T-helper 2 cell (primary cell): Measurements from ENCODE around the gene BCAS3.
"Not testable (repeated sequence)": the region's sequence is repeated elsewhere in the genome, so short reads cannot be mapped to it uniquely, and the experiment has no call there.

Source experiments
- DNase-seq, 5 experiments: peaks; one replicate each; pipeline versions ENCODE4 v3.0.0 to v3.0.0-alpha.2; 2012 to 2022

The BCAS3 gene

GRCh38 chr17:60944751-60945150, 267.1 kb downstream of the BCAS3 start:
- no peak for DNase-seq

GRCh38 chr17:60947100-60947499, 269.4 kb downstream of the BCAS3 start:
- DNase-seq, result no peak

- DNase-seq, result no peak
Measured at GRCh38 chr17:60947543-60947942, 269.9 kb downstream of the BCAS3 start.

- DNase-seq, result no peak
Measured at GRCh38 chr17:60952747-60953146, 275.1 kb downstream of the BCAS3 start.

- DNase-seq, result no peak
Measured at GRCh38 chr17:60959011-60959410, 281.4 kb downstream of the BCAS3 start.

- no peak for DNase-seq
Measured at GRCh38 chr17:60959696-60960095, 282.0 kb downstream of the BCAS3 start.

- DNase-seq, result no peak
Measured at GRCh38 chr17:60960398-60961065, 282.9 kb downstream of the BCAS3 start.

GRCh38 chr17:60964160-60964559, 286.5 kb downstream of the BCAS3 start:
- DNase-seq, result no peak

- no peak for DNase-seq
Measured at GRCh38 chr17:60968266-60968665, 290.6 kb downstream of the BCAS3 start.

- DNase-seq, result no peak
Measured at GRCh38 chr17:60969500-60970037, 291.9 kb downstream of the BCAS3 start.

GRCh38 chr17:60970741-60971140, 293.1 kb downstream of the BCAS3 start:
- DNase-seq, result no peak

- DNase-seq, result peak in 3 of 5 experiments; percentile 0 to 59 (median 8)
Measured at GRCh38 chr17:60971515-60972369, 294.1 kb downstream of the BCAS3 start.

GRCh38 chr17:60976861-60977260, 299.2 kb downstream of the BCAS3 start:
- DNase-seq, result not testable (repeated sequence)

- DNase-seq, result no peak
Measured at GRCh38 chr17:60989379-60989778, 311.7 kb downstream of the BCAS3 start.

- DNase-seq, result no peak
Measured at GRCh38 chr17:60989846-60990245, 312.2 kb downstream of the BCAS3 start.

GRCh38 chr17:60993497-60993896, 315.8 kb downstream of the BCAS3 start:
- no peak for DNase-seq

- no peak for DNase-seq
Measured at GRCh38 chr17:60995680-60996079, 318.0 kb downstream of the BCAS3 start.

- DNase-seq, result no peak
Measured at GRCh38 chr17:61000911-61001310, 323.3 kb downstream of the BCAS3 start.

- DNase-seq, result peak in 1 of 5 experiments; percentile 58
Measured at GRCh38 chr17:61002316-61002736, 324.7 kb downstream of the BCAS3 start.

GRCh38 chr17:61005358-61005757, 327.7 kb downstream of the BCAS3 start:
- no peak for DNase-seq

- DNase-seq, result not testable (repeated sequence)
Measured at GRCh38 chr17:61005958-61006357, 328.3 kb downstream of the BCAS3 start.

- DNase-seq, result no peak
Measured at GRCh38 chr17:61007980-61008379, 330.3 kb downstream of the BCAS3 start.

- peak in 1 of 5 experiments; percentile 33 for DNase-seq
Measured at GRCh38 chr17:61009663-61010062, 332.0 kb downstream of the BCAS3 start.
